ENCODE data around the gene NOL3.

The NOL3 gene

DNA sequence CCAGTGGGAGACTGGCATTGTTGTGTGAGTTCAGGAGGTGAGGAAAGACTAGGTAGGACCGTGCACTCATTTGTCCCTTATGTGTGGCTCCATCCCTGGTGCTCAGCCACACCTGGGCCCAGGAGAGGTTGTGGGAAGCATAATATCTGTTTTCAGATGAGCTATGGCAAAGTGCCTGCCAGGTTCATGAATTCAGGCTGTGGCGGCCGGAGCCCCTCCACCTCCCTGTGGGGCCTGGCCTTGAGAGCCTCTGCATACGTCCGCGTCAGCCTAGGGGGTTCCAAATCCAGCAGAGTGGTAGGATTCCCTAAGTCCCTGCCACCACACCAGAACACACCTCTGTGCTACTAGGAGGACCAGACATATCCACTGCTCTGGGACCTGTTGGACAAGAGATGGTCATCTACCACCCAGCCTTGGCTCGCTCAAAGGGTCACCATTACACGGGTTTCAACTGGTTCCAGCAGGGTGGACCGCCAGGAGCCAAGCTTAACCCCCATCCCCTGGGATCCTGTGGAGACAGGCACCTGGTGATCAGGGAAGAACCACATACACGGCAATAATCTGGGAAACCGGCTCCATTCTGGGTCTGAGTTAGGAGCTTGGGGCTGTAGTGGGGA is 21.6 kb upstream of the NOL3 start:
- H3K4me3 ChIP-seq (ENCODE audit: low read length): no peak overlapping the region
- no peak for DNase-seq (ENCODE audit: low read depth)
- TF ChIP-seq, protein P1, sequence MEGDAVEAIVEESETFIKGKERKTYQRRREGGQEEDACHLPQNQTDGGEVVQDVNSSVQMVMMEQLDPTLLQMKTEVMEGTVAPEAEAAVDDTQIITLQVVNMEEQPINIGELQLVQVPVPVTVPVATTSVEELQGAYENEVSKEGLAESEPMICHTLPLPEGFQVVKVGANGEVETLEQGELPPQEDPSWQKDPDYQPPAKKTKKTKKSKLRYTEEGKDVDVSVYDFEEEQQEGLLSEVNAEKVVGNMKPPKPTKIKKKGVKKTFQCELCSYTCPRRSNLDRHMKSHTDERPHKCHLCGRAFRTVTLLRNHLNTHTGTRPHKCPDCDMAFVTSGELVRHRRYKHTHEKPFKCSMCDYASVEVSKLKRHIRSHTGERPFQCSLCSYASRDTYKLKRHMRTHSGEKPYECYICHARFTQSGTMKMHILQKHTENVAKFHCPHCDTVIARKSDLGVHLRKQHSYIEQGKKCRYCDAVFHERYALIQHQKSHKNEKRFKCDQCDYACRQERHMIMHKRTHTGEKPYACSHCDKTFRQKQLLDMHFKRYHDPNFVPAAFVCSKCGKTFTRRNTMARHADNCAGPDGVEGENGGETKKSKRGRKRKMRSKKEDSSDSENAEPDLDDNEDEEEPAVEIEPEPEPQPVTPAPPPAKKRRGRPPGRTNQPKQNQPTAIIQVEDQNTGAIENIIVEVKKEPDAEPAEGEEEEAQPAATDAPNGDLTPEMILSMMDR (conservative IDR thresholded peaks at IDR 0.05; ENCODE audit: low read depth, low read length): no peak

DNA sequence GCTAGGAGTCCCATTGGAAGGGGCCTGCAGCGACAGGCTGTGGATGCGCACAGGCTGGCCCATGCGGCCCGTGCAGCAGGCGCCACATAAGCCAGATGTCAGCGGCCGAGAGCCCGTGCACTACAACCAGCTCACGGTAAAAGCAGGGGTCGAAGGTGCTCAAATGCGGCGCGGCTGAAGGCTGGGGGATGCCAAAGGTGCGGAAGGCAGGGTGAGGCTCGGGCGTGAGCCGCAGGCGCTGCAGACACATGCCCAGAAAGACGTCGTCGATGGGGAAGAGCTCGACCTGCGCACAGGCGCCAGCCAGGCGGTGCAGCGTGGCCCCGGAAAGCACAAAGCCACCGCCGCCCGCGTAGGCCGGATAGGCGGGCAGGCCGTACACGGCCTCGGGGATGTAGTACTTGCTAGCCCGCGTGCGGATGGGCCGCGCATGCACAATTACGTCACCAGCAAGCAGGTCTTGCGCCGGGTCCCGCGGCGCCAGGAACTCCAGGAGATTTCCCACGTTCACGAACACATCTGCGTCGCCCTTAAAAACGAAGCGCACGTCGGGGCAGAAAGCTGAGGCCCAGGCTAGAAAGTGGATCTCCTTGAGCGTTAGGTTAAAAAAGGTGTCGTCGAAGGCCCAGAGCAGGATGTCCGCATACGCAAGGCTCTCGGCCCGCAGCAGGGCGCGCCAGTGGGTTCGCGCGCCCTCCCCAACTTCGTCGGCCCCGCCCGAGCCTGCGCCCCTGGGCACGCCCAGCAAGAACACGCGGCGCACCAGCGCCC is 20.9 kb upstream of the NOL3 start:
- H3K4me3 ChIP-seq (ENCODE audit: low read length): no peak overlapping the region
- TF ChIP-seq, protein P1 (conservative IDR thresholded peaks at IDR 0.05; ENCODE audit: low read depth, low read length): no peak
- no peak for DNase-seq (ENCODE audit: low read depth)

DNA sequence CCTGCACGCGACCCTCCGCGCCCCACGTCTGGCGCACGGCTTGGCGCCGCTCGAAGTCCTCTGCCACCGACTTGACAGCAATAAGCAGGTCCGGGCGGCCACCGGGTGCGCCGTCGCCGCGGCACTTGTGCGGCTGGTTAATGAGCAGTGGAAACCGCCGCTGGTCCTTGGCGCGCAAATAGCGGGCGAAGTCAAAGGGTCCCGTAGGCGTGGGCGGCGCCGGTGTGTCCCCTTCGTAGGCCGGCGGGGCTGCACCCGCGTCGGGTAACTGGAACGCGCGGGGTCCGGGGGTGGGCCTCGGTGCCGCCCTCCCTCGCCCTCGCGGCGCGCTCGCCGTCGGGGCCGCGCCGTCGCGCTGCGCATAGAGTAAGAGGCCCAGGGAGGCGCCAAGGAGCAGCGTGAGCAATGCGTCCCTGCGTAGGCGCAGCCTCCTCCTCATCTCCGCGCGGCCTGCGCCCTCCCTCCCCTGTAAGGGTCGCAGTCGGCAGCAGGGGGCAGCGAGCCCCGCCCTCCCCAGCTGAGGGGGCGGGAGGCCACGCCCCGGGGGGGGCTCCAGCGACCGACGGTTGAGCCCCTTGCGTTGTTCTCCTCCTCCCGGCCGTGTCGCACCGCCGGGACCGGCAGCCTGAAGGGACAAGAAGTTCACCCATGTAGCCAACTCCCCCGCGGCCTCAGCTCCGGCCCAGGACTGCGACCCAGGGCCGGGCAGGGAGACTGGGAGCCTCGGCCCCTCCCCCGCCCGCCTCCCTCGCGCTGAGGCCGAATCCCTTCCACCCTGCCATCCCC is 20.1 kb upstream of the NOL3 start:
- DNase-seq (ENCODE audit: low read depth): no peak

DNA sequence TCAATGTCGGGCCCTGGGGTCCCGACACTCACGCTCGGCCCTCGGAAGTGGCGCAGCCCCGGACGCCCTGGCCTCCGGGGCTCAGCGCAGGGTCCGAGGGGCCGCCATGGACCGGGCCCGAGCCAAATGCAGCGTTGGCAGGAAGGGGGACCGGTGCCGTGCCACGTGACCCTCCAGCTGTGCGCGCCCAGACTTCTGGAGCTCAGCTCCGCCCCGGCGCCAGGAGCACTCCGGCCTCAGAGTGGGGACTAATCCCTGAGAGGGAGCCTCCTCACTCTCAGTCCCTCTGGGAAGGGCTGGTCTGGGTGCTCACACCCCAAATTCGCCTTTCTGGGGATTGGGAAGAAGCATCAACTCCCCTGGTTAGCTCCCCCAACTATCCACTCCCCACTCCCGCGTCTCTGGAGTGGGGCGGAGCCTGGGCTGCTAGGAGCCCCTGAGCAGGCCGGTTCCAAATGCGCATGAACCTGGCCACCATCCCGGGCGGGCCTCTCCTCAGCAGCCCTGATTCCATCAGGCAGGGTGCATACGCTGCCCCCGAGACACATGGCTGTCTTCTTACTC is 19.4 kb upstream of the NOL3 start, which contains the start of gene B3GNT9:
Gene B3GNT9, minus strand, starts transcription at position 166 of the 564 bp plus-strand sequence. CDS start 513 bp downstream, outside the sequence.
- DNase-seq (ENCODE audit: low read depth): no peak
- peak within 1 kb of the TSS; percentile 53 for H3K4me3 ChIP-seq (ENCODE audit: low read length)
- TF ChIP-seq, protein P1 (conservative IDR thresholded peaks at IDR 0.05; ENCODE audit: low read depth, low read length): no peak

More for the DNA sequence above, 20.1 kb upstream of the NOL3 start:
- TF ChIP-seq, protein P1 (conservative IDR thresholded peaks at IDR 0.05; ENCODE audit: low read depth, low read length): no peak
- peak overlapping the region; percentile 53 for H3K4me3 ChIP-seq (ENCODE audit: low read length)

DNA sequence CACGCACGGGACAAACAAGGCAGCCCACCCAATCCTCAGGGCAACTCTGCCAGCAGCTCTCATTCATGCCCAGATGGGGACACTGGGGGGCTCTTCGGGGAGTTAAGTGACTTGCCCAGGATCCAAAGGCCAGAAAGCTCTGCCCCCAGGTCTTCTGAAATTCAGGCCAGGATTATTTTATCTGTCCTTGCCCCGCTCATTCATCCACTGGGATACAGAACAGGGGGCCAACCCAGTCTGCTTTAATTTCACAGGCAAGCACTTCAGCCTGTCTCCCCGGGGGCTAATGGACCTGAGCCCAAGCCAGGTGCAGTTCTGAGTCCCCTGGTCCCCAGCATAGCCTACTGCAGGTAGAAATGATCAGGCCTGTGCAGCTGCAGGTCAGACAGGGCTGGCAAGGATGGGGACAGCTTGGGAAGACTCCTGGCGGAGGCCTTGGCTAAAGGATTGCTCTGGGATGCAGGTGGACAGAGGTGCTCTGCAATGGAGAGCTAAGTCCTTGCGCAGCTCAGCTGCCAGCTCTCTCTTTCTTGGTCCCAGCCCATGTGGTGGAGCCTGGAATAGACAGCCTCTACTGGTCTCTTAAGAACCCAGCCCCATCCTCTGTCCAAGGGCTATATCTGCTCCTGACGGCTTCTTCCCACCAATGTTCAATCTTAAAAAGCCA is 18.8 kb upstream of the NOL3 start:
- TF ChIP-seq, protein P1 (conservative IDR thresholded peaks at IDR 0.05; ENCODE audit: low read depth, low read length): no peak
- H3K4me3 ChIP-seq (ENCODE audit: low read length): no peak overlapping the region
- DNase-seq (ENCODE audit: low read depth): no peak

DNA sequence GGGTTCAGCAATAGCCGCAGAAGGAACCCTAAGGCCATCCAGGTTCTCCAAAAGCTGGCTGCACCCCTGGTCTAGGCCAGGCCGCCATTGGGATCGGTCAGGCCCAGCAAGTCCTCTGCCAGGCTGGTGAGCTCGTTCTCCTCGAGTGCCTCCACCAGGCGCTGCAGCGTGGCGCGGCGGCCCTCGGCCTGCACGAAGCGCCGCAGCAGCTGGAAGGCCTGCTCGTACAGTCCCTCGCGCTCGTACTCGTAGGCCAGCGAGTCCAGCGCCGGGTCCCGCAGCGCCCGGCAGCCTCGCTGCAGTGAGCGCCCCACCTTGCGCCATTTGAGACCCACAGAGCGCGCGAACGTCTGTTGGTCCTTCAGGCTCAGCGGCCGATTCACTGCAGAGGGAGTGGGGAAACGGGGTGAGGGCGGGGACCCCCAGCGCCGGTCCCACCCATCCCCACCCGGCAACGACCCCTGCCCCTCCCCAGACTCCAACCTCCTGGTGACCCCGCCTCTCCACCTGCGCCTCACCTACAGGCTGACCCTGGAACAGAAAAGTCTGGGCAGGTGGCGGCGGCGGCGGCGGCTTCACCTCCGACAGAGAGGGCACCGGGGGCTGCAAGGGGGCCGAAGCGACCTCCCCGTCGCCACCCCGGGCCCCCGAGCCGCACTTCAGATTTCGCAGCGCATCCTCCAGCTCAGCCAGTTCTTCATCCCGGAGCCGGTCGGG is 15.6 kb upstream of the NOL3 start:
- no peak for DNase-seq (ENCODE audit: low read depth)
- peak overlapping the region; percentile 20 for H3K4me3 ChIP-seq (ENCODE audit: low read length)

More for the DNA sequence above, 15.6 kb upstream of the NOL3 start:
- TF ChIP-seq, protein P1 (conservative IDR thresholded peaks at IDR 0.05; ENCODE audit: low read depth, low read length): no peak
